Naive thymus-derived CD8-positive, alpha-beta T cell (primary cell): ENCODE measurements around the gene HS3ST2. TPM values are rescaled to one million over a fixed set of nuclear protein-coding genes. Genes with fewer than 3 reads are reported as not detected.
"Not testable (repeated sequence)": the region's sequence is repeated elsewhere in the genome, so short reads cannot be mapped to it uniquely, and the experiment has no call there.

Source experiments
- ATAC-seq, 2 donors: fragments of 150-1000 bp; cut with Tn5 transposase in 1 of 2; sonication (Bioruptor Pico), chemical (Tn5 transposase) in 1 of 2; 1 replicate in 1 of 2; 2 replicates in 1 of 2; pipeline ENCODE4 v1.10.0; 2021; ENCODE audit warnings: mild to moderate bottlenecking in 2 of 2, moderate library complexity in 2 of 2
- POLR2A ChIA-PET: fragments of 350-600 bp; sonication (Branson Sonifier 250); formaldehyde crosslinking; loops from one replicate; lab custom pipeline; 2021; ENCODE audit warnings: antibody characterized with exemption; lab: Charles Lee
- DNase-seq, 10 donors: peaks; one replicate each; pipeline versions ENCODE4 v3.0.0 to v3.0.0-alpha.2; 2020 to 2022
- H3K27ac Mint-ChIP-seq, 10 donors: one replicate each; pipeline ENCODE4 v1.8.0; 2020 to 2022; ENCODE audit warnings: mild to moderate bottlenecking in 10 of 10, mixed read lengths in 10 of 10, moderate library complexity in 4 of 10, inconsistent platforms in 1 of 10
- H3K27me3 Mint-ChIP-seq, 5 donors: one replicate each; pipeline ENCODE4 v1.8.0; 2021 to 2022; ENCODE audit warnings: mixed read lengths in 5 of 5
- H3K36me3 Mint-ChIP-seq, 3 donors: one replicate each; pipeline ENCODE4 v1.8.0; 2020 to 2022; ENCODE audit warnings: mixed read lengths in 3 of 3, mild to moderate bottlenecking in 2 of 3, inconsistent platforms in 1 of 3
- H3K4me1 Mint-ChIP-seq, 4 donors: one replicate each; pipeline ENCODE4 v1.8.0; 2021 to 2022; ENCODE audit warnings: mixed read lengths in 4 of 4
- H3K4me3 Mint-ChIP-seq, 10 donors: one replicate each; pipeline ENCODE4 v1.8.0; 2020 to 2022; ENCODE audit warnings: mild to moderate bottlenecking in 10 of 10, mixed read lengths in 10 of 10, moderate library complexity in 6 of 10, inconsistent platforms in 1 of 10
- H3K9me3 Mint-ChIP-seq, 9 donors: one replicate each; pipeline ENCODE4 v1.8.0; 2020 to 2022; ENCODE audit warnings: mixed read lengths in 9 of 9, mild to moderate bottlenecking in 3 of 9, inconsistent platforms in 1 of 9, moderate library complexity in 1 of 9
- polyA plus RNA-seq, 3 donors: library from polyadenylated mRNA; unstranded; fragments of 300-500 nt; fragmentation: Illumina TruSeq; gene quantifications; one replicate each; pipeline ENCODE4 v1.2.3, GENCODE V29; 2021
- total RNA-seq, 8 experiments: library from RNA in 2 of 8; stranded (reverse) in 2 of 8; gene quantifications; one replicate each; pipeline ENCODE4 v1.2.3 and lab custom pipeline; 2021 to 2026

Gene HS3ST2
- total and polyA plus RNA-seq, 5 experiments from 2014 or later = not detected

DNA sequence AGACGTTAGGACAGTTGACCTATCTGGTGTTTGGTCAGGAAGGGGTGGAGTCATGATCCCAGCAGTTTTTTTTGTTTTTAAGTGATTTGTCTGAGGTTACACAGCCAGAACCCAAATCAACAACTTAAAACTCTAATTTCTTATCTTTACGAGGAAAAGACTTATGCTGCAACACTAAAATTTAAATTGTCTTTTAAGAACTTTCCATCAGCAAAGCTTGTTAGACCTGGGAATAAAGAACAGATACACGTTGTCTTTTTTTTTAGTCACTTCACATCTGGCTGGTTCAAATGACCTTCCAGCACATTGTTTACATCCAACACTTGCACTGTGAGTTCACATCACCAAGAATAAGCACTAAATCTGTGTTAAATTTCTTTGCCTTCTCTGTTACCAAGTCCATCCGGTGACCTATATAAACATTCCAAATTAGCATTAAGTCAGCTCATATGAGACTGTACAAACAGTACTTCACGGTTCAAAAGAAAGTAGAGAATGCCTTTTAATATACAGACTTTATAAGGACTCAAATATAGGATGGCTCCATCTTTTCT, 115.0 kb downstream of the HS3ST2 start:
- peak overlapping the region in 1 of 10 donors; percentile 31 for H3K27ac Mint-ChIP-seq
- peaks cover 0 to 3% (median 0%) of the 10 kb centered on the region in 4 donors for H3K4me1 Mint-ChIP-seq
- DNase-seq (no peak), ATAC-seq (no peak)
- no peaks in the 10 kb centered on the region for H3K36me3 Mint-ChIP-seq
- H3K27me3 Mint-ChIP-seq = peaks cover 6 to 38% (median 20%) of the 10 kb centered on the region in 5 donors
- no peak overlapping the region for H3K4me3 Mint-ChIP-seq
- POLR2A ChIA-PET = no interaction called here
- H3K9me3 Mint-ChIP-seq = no peaks in the 10 kb centered on the region

DNA sequence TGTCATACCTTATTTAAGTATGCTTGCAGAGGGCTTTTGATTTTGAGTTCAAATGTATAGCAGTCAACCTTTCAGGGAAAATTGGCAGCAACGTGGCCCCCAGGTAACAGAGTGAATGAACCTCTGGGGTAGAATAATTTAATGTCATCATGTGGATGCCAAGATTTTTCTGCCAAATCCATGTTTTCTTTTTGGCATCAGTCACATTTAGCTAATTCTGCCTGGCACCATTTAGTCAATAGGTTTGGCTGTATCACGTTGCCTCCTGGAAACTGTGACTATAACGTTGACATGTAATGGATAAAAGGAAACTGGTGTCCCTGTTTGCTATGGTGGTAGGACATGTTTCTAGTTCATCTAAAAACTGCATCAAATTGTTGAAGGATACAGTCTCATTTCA, 115.5 kb downstream of the HS3ST2 start:
- H3K4me1 Mint-ChIP-seq = peaks cover 0 to 3% (median 0%) of the 10 kb centered on the region in 4 donors
- H3K36me3 Mint-ChIP-seq = no peaks in the 10 kb centered on the region
- ATAC-seq = no peak
- H3K27me3 Mint-ChIP-seq = peaks cover 6 to 38% (median 21%) of the 10 kb centered on the region in 5 donors
- no peak overlapping the region for H3K4me3 Mint-ChIP-seq
- POLR2A ChIA-PET = no interaction called here
- DNase-seq = no peak
- no peaks in the 10 kb centered on the region for H3K9me3 Mint-ChIP-seq
- H3K27ac Mint-ChIP-seq = no peak overlapping the region

DNA sequence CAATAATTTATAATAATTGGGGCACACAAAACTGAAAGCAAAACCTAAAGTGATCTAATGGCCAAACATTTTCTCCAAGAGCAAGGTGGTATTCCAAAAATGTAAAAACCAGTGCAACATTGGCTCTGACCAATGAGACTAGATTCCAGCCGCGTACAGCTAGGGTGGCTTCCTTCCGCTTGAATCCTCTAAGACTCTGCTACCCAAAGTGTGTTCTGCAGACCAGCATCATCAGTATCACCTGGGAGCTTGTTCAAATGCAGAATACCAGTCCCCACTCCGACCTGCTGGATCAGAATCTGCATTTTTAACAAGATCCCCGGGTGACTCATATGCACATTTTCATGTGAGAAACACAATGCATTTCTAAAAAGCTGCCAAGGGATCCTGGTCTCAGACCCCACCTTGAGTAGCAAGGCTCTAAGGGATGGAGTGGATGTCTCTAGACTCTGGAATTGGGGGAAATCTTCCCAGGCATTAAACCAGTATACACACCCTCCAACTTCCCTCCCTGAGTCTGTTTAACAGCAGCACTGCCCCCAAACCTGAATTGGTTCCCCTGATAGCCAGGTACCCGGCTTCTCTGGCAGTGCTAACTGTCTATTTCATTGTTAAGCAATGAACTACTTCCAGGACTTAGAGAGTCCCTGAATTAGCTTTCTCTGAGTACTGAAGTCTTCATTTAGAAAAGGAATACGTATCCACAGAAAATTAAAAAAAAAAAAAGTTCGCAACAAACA, 118.2 kb downstream of the HS3ST2 start:
- Mint-ChIP-seq H3K27me3 (peaks cover 6 to 34% (median 24%) of the 10 kb centered on the region in 5 donors), H3K36me3 (no peaks in the 10 kb centered on the region), H3K4me3 (no peak overlapping the region), H3K9me3 (no peaks in the 10 kb centered on the region), H3K4me1 (peaks cover 0 to 3% (median 0%) of the 10 kb centered on the region in 4 donors), H3K27ac (no peak overlapping the region)
- DNase-seq = no peak
- ATAC-seq = no peak
- POLR2A ChIA-PET = no interaction called here

DNA sequence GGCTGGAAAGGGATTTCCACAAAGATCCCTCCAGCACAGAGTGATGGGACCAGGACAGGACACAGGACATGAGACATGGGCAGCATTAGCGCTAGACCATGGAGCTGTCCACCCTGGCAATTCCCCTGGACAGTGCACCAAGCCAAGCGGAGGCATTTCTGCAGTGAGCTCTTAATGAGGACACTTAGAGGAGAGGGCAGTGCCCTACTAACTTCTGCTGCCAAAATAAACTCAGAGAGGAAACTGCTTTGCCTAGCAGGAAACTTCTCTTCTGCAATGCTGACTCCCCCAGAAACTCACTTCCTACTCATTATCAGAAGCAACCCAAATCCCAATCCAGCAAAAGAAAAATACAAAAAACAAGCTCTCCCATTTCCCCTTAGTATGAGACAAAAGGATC, 119.2 kb downstream of the HS3ST2 start:
- Mint-ChIP-seq H3K36me3 (no peaks in the 10 kb centered on the region), H3K4me3 (no peak overlapping the region), H3K27me3 (peaks cover 6 to 27% (median 22%) of the 10 kb centered on the region in 5 donors), H3K27ac (no peak overlapping the region), H3K4me1 (peaks cover 0 to 3% (median 0%) of the 10 kb centered on the region in 4 donors), H3K9me3 (no peaks in the 10 kb centered on the region)
- DNase-seq (no peak), ATAC-seq (no peak)
- POLR2A ChIA-PET = no interaction called here

DNA sequence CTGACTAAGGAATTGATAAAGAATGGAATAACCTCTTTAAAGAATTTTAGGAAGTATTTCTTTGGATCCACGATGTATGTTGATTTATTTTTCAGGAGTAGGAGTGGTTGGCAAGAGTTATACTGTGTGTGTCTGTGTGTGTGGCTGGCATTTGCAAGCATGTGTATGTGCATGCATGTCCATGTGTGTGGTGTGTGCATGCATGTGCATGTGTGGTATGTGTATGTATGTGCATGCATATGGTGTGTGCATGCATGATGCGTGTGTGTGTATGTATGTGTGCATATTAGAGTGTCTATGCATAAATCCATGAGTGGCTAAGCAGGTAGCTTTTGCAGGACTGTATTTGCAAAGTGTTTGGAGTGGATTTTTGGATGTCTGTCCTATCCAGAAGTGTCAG, 120.8 kb downstream of the HS3ST2 start:
- POLR2A ChIA-PET = no interaction called here
- Mint-ChIP-seq H3K27ac (no peak overlapping the region), H3K4me1 (peaks cover 0 to 3% (median 0%) of the 10 kb centered on the region in 4 donors), H3K4me3 (no peak overlapping the region), H3K27me3 (peaks cover 6 to 36% (median 22%) of the 10 kb centered on the region in 5 donors), H3K36me3 (no peaks in the 10 kb centered on the region), H3K9me3 (no peaks in the 10 kb centered on the region)
- DNase-seq (no peak), ATAC-seq (no peak)

DNA sequence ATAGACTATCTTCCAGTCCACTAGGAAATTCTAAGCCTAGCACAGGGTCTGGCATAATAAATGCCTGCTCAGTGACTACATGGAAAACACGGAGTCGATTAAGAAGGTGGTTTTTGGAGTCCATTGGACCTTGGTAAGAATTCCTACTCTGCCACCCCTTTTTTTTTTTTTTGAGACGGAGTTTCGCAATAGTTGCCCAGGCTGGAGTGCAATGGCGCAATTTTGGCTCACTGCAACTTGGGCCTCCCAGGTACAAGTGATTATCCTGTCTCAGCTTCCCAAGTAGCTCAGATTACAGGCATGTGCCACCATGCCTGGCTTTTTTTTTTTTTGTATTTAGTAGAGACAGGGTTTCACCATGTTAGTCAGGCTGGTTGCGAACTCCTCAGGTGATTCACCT, 123.2 kb downstream of the HS3ST2 start:
- Mint-ChIP-seq H3K9me3 (no peaks in the 10 kb centered on the region), H3K27me3 (peaks cover 8 to 48% (median 28%) of the 10 kb centered on the region in 5 donors), H3K36me3 (no peaks in the 10 kb centered on the region), H3K4me3 (no peak overlapping the region), H3K27ac (no peak overlapping the region), H3K4me1 (peaks cover 0 to 3% (median 0%) of the 10 kb centered on the region in 4 donors)
- DNase-seq = no peak
- POLR2A ChIA-PET = no interaction called here
- ATAC-seq = no peak

DNA sequence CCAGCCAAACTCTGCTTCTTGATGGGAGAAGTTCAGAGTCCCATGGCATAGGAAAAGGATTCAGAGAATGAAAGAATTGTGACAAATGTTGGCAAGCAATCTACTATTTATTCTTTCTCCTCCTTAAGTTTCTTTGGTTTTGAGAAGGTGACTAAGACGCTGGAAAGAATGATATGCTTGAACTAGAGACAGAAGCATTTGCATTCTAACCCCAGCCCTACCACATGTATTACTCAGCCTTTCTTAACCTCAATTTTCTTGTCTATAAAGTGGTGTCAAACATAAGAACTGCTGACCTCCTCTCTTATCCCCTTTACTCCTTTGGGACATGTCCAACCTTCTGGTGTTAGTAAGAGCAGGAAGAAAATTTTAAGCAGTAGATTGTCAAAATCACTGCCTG, 124.7 kb downstream of the HS3ST2 start:
- H3K27ac Mint-ChIP-seq = no peak overlapping the region
- POLR2A ChIA-PET = no interaction called here

DNA sequence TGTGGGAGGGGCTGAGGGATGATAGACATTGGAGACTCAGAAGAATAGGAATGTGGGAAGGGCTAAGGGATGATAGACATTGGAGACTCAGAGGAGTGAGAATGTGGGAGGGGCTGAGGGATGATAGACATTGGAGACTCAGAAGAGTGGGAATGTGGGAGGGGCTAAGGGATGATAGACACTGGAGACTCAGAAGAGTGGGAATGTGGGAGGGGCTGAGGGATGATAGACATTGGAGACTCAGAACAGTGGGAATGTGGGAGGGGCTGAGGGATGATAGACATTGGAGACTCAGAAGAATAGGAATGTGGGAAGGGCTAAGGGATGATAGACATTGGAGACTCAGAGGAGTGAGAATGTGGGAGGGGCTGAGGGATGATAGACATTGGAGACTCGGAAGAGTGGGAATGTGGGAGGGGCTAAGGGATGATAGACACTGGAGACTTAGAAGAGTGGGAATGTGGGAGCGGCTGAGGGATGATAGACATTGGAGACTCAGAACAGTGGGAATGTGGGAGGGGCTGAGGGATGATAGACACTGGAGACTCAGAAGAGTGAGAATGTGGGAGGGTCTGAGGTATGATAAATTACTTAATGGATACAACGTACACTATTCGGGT, 125.9 kb downstream of the HS3ST2 start:
- ATAC-seq, H3K4me3 Mint-ChIP-seq, H3K27ac Mint-ChIP-seq, H3K9me3 Mint-ChIP-seq, H3K36me3 Mint-ChIP-seq, POLR2A ChIA-PET, DNase-seq, H3K4me1 Mint-ChIP-seq: not testable (repeated sequence)
- H3K27me3 Mint-ChIP-seq = peaks cover 12 to 54% (median 36%) of the 10 kb centered on the region in 5 donors

More for the DNA sequence above, 124.7 kb downstream of the HS3ST2 start:
- Mint-ChIP-seq H3K36me3 (no peaks in the 10 kb centered on the region), H3K4me3 (no peak overlapping the region), H3K27me3 (peaks cover 6 to 48% (median 33%) of the 10 kb centered on the region in 5 donors), H3K9me3 (no peaks in the 10 kb centered on the region), H3K4me1 (no peaks in the 10 kb centered on the region)
- no peak for ATAC-seq
- DNase-seq = no peak

DNA sequence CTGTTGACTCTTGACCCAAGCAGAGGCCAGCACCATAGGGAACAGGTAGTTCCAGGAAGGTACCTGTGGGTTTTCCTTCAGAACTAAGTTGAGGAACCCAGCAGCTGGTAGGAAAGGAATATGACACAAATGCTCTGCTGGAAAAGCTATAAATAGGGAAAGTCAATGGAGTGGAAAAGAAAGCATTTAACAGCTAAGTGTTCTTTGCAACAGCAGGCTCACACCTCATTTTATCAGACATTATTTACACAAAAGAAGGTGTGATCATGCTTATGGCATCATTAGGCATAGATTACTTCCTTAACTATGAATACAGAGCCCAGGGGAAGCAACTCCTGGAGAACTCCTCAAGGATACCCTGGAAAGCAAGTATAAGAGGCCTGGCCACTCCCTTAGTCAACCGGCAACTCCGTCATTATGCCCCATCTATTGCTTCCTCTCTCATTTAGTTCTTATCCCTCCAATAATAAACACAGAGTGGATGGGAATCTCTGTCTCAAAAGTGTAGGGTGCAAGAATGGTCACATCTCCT, 128.1 kb downstream of the HS3ST2 start:
- H3K36me3 Mint-ChIP-seq = no peaks in the 10 kb centered on the region
- POLR2A ChIA-PET = no interaction called here
- DNase-seq = no peak
- H3K27ac Mint-ChIP-seq = no peak overlapping the region
- peaks cover 0 to 2% (median 0%) of the 10 kb centered on the region in 9 donors for H3K9me3 Mint-ChIP-seq
- H3K4me1 Mint-ChIP-seq = no peaks in the 10 kb centered on the region
- H3K4me3 Mint-ChIP-seq = no peak overlapping the region
- ATAC-seq = no peak
- H3K27me3 Mint-ChIP-seq = peaks cover 21 to 68% (median 36%) of the 10 kb centered on the region in 5 donors

DNA sequence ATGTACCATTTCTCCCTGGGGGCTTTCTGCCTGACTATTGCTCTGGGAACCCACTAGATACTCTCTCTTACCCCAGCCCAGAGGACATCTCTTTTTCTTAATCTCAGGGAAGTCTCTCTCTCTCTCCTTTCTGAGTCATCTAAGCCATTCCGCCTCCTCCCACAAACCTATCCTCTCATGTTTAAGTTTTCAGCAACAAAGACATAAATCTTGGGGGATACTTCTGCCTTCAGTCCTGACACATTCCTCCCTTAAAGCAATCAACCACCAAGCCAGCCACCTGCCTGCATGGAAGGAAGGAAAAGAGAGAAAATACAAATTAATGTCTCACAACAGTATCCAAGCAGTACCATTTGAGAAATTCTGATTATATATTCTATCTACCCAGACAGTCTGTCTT, 128.8 kb downstream of the HS3ST2 start:
- DNase-seq = no peak
- no peaks in the 10 kb centered on the region for H3K36me3 Mint-ChIP-seq
- peaks cover 0 to 2% (median 0%) of the 10 kb centered on the region in 9 donors for H3K9me3 Mint-ChIP-seq
- POLR2A ChIA-PET = no interaction called here
- H3K4me1 Mint-ChIP-seq = peaks cover 0 to 4% (median 0%) of the 10 kb centered on the region in 4 donors
- no peak for ATAC-seq
- H3K27ac Mint-ChIP-seq = no peak overlapping the region
- peaks cover 27 to 69% (median 41%) of the 10 kb centered on the region in 5 donors for H3K27me3 Mint-ChIP-seq
- no peak overlapping the region for H3K4me3 Mint-ChIP-seq

DNA sequence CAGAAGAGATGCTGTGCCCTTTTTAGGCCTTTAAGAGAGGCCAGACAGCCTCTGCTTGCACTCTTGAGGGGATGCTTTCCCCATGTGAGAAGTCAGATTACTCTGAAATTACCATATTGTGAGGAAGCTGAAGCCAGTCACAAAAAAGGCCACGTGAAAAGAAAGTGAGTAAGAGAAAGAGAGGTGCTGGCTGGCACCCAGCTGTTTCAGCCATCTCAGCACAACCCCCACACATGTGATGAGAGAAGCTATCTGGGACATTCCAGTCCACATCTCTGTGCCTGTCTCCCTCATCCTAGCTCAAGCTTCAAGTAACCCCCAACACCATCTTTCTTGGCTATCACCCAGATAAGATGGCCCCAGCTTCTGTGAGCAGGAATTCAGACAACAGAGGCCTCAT, 131.4 kb downstream of the HS3ST2 start:
- peaks cover 0 to 4% (median 0%) of the 10 kb centered on the region in 9 donors for H3K9me3 Mint-ChIP-seq

DNA sequence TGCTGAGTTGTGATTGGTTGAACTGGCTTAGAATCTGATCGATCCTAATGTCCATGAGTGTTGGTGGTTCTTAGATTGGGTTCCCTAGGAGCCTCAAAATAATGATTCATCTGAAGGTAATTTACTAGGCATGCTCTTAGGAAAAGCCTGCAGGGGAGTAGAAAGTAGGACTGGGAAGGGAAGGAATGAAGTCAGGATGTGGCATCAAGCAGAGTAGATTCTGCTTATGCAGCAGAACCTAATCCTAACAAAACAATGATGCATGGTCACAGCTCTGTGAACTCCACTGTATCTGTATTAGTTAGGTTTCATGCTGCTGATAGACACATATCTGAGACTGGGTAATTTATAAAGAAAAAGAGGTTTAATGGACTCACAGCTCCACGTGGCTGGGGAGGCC, 132.5 kb downstream of the HS3ST2 start:
- Mint-ChIP-seq H3K4me1 (peaks cover 2 to 12% (median 6%) of the 10 kb centered on the region in 4 donors), H3K27me3 (peaks cover 33 to 69% (median 54%) of the 10 kb centered on the region in 5 donors), H3K36me3 (peaks cover 0 to 3% (median 0%) of the 10 kb centered on the region in 3 donors), H3K9me3 (peaks cover 0 to 4% (median 0%) of the 10 kb centered on the region in 9 donors), H3K27ac (no peak overlapping the region), H3K4me3 (no peak overlapping the region)
- DNase-seq (no peak), ATAC-seq (no peak)
- POLR2A ChIA-PET = no interaction called here

More for the DNA sequence above, 131.4 kb downstream of the HS3ST2 start:
- Mint-ChIP-seq H3K4me3 (no peak overlapping the region), H3K4me1 (peaks cover 2 to 12% (median 6%) of the 10 kb centered on the region in 4 donors), H3K36me3 (peaks cover 0 to 3% (median 0%) of the 10 kb centered on the region in 3 donors), H3K27me3 (peaks cover 34 to 74% (median 57%) of the 10 kb centered on the region in 5 donors), H3K27ac (no peak overlapping the region)
- ATAC-seq (no peak), DNase-seq (no peak)
- POLR2A ChIA-PET = no interaction called here
